AG09309 (cell line): ENCODE data around the gene COG7.
"Not testable (repeated sequence)": the region's sequence is repeated elsewhere in the genome, so short reads cannot be mapped to it uniquely, and the experiment has no call there.

ENCODE experiments used
- DNase-seq: peaks from one replicate; pipeline ENCODE4 v3.0.0-alpha.2; 2010; ENCODE audit warnings: low read depth
- H3K4me3 ChIP-seq: 2 replicates; pipeline ENCODE4 v1.5.1; 2011; ENCODE audit warnings: mild to moderate bottlenecking, low read depth, low read length, moderate library complexity; ENCODE audit not compliant: control insufficient read depth
- TF ChIP-seq, protein P1 (sequence below): IDR thresholded peaks from 2 replicates; pipeline ENCODE4 v1.5.1; 2011; ENCODE audit warnings: mild to moderate bottlenecking, low read depth, low read length, inconsistent platforms; ENCODE audit not compliant: insufficient read depth, control insufficient read depth; ENCODE audit errors: missing control alignments

The COG7 gene

GRCh38 chr16:23398987-23399805, 53.8 kb downstream of the COG7 start:
- no peak overlapping the region for H3K4me3 ChIP-seq
- DNase-seq = no peak
- TF ChIP-seq, protein P1, sequence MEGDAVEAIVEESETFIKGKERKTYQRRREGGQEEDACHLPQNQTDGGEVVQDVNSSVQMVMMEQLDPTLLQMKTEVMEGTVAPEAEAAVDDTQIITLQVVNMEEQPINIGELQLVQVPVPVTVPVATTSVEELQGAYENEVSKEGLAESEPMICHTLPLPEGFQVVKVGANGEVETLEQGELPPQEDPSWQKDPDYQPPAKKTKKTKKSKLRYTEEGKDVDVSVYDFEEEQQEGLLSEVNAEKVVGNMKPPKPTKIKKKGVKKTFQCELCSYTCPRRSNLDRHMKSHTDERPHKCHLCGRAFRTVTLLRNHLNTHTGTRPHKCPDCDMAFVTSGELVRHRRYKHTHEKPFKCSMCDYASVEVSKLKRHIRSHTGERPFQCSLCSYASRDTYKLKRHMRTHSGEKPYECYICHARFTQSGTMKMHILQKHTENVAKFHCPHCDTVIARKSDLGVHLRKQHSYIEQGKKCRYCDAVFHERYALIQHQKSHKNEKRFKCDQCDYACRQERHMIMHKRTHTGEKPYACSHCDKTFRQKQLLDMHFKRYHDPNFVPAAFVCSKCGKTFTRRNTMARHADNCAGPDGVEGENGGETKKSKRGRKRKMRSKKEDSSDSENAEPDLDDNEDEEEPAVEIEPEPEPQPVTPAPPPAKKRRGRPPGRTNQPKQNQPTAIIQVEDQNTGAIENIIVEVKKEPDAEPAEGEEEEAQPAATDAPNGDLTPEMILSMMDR = no peak

DNA sequence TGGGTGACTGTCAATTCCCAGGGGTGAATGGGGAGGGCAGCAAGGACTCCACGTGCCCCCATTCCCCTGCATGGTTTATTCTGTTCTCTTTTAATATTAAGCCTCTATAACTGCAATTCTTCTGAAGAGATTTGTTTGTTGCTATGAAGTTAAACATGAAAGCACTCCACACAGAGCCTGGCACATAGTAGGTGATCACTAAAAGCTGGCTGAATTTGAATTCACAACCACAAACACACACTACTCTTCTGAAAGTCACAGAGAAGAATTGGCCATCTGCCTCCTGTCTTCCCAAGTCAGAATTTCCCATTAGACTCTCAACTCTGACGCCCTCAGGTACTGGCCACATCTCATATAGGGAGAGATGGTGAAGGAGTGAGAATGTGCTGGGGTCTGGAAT, 55.5 kb downstream of the COG7 start:
- DNase-seq = no peak
- TF ChIP-seq, protein P1 = no peak
- no peak overlapping the region for H3K4me3 ChIP-seq

- H3K4me3 ChIP-seq = no peak overlapping the region
- TF ChIP-seq, protein P1 = no peak
- no peak for DNase-seq
Observed at GRCh38 chr16:23395732-23396131, 57.3 kb downstream of the COG7 start.

GRCh38 chr16:23394141-23394831, 58.7 kb downstream of the COG7 start:
- no peak overlapping the region for H3K4me3 ChIP-seq
- TF ChIP-seq, protein P1 = no peak
- DNase-seq = no peak

DNA sequence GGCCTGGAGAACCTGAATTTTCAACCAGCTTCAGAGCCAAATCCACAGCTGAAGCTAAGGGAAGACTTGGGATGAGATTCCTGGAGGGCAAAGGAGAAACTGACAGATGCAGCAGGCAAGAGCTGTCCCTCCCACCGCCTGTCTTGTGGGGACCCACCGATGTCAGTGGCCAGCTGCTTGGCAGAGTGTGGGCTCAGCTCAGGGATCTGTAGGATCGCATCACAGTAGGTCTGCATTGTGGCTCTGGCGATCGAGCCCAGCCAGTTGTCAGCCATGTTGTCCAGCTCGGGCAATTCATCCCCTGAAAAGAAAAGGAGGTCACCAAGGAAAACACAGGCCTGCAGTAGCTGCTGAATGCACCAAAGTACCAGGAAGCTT, 60.8 kb downstream of the COG7 start:
- DNase-seq = no peak
- TF ChIP-seq, protein P1 = no peak
- H3K4me3 ChIP-seq = no peak overlapping the region

DNA sequence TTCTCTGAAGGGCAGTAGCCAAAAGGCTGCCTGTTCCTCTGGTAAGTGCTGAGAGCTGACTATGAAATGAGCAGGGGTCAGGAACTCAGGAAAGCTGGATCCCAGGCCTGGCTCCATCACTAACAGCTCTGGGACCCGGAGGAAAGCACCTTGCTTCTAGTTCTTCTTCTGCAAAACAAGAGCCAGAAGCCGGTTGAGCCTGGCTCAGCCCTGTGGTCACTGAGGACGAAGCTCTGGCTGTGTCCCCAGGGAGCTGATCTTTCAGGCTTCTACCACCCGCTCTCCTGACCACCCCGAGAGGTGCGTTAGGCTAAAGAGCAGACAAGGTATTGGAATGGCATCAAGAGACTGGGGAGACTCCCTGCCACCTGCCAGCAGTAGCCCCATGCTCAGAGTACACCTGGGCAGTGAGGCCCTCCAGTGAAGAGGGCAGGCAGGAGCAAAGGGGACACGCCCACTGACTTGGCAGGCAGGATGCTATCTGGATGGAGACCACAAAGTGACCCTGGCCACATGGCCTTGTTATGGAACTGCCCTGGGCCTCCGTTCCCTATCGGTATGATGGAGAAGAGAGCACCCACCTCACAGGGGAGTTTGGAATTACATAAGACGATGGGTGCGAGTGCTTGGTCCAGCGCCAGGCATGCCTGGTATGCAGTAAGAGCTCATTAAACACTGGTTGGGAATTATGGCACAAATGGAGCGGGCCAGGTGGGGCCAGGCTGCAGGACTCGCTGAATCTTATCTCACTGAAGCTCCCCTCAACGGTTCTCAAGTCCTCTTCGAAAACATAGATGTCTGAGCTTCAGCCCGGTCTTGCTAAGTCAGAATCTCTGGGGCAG, 61.4 kb downstream of the COG7 start:
- no peak overlapping the region for H3K4me3 ChIP-seq
- TF ChIP-seq, protein P1 = no peak
- DNase-seq = no peak

- DNase-seq, H3K4me3 ChIP-seq: not testable (repeated sequence)
Observed at GRCh38 chr16:23389936-23390335, 63.1 kb downstream of the COG7 start.
